Fibroblast of upper back skin (primary cell): ENCODE data around the gene ATF5.
"Not testable (repeated sequence)": the region's sequence is repeated elsewhere in the genome, so short reads cannot be mapped to it uniquely, and the experiment has no call there.

Experiments
- DNase-seq: peaks from one replicate; pipeline ENCODE4 v3.0.0-alpha.2; 2013

ATF5 gene

DNA sequence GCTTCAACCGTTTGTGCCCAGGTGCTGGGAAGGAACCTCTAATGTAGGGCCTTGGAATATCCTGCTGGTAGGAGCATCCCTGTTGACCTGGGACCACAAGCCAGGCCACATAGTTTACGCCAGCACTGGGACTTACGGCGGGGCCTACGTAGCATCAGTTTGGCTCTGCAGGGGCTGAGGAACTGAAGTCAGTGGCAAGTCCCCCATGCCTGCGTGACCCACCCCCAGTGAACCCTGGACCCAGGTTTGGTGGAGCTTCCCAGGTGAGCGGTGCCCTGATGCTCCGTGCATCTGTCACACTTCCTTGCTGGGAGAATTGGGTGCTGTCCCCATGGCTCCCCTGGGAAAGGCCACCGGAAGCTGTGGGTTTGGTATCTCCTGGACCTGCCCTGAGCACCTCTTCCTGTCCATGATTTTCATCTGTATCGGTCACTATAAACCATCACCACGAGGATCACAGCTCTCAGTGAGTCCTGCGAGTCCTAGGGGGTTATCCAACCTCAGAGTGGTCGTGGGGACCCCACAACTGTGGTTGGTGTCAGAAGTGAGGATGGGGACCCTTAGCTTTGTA, 22.0 kb downstream of the ATF5 start:
- DNase-seq = no peak

DNA sequence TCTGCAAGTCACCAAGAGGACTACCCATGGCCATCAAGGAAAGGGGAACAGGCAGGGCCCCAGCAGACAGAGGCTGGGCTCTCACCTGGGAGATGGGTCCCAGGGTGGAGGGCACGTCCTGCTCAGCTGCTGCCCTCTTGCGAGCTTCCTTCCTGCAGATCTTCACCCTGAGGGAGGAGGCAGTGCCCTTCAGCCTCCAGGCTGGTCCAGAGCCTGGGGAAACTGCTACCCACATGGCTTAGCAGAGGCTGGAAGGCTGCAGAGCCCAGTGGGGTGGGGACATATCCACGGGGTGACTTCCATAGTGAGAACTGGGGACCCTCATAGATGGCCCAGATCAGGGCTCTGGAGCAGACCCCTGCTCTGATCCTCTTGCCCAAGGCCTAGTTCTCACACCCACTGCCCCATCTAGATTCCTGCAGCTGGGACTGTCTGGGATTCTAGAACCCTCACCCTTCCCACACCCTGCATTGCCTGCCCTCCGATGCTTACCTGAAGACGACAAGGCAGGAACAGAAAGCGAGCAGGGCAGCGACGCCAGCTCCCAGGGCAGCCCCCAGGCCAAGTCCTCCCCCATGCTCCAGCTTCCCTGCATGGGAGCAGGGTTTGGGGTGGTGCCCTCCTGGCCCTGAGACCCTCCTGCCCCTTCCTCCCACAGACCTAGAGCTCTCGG, 22.9 kb downstream of the ATF5 start:
- no peak for DNase-seq

DNA sequence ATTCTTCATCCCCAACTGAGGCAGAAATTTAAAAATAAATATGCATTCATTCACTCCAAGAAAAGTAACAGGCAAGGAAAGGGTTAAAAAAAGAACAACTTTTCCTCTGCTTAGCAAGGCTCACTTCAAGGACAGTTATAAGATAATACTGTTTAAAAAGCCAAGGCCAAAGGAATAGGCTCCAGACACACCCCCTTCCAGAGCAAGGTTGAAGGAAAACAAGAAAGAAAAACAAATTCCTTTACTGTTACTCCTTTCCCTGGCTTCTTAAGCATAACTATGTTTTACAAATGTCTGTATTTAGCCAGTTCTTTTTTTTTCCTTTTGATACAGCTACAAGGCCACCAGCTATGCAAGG, 23.5 kb downstream of the ATF5 start:
- no peak for DNase-seq

DNA sequence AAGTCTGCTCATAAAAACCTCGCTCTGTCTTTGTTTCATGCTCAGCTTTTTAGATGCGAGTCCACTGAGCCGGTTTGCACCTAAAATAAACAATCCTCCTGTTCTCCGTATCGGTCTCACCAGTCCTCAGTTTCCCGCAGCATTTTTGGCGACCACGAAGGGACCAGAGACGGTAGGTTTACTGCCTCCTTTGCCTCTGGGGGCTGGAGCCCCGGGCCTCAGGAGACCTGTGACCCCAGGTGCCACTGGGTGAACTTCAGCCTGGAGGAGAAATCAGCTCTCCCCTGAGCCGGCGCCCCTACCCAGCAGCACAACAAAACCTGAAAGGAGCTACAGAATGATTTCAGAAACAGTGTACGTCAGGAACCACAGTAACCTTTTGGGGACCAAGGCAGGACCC, 23.9 kb downstream of the ATF5 start:
- DNase-seq = no peak

DNA sequence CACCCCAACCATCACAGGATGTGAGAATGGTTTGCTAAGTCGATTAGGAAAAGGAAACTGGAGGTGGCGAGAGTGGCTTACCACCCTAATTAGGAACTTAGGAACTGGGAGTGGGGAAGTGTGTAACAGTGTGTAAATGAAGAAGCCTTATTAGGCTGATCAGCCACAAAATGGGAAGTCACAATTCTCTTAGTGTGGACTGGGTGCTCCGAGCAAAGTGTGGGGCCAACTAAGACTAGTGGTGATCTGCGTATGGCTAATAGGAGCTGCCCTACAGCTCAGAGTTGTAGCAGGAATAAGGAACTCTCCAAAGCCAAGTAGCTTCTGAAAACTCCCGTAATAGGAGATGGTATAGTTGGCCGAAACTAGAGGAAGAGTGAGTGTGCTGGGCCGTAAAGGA, 24.4 kb downstream of the ATF5 start:
- DNase-seq = no peak

- peak; percentile 36 for DNase-seq
Measured at GRCh38 chr19:49954092-49954829, 25.3 kb downstream of the ATF5 start.

DNA sequence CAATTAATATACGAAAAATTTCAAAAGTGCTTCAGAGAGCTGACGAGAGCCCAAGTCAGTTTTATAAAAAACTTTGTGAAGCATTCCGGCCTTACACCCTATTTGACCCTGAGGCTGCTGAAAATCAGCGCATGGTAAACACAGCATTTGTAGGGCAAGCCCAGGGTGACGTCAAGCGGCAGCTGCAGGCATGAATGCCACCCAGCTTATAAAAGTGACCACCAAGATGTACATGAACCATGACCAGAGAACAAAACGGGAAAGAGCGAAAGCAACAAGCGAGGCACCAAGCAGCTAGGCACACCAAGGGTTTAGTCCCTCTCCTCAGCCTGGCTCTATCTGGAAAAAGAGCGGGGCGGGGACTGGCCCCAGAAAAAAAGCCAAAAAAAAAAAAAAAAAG, 25.9 kb downstream of the ATF5 start:
- DNase-seq = no peak

GRCh38 chr19:49956115-49956495, 27.1 kb downstream of the ATF5 start:
- DNase-seq = no peak

GRCh38 chr19:49957262-49957915, 28.4 kb downstream of the ATF5 start:
- no peak for DNase-seq

- DNase-seq = not testable (repeated sequence)
Measured at GRCh38 chr19:49958144-49958543, 29.1 kb downstream of the ATF5 start.

DNA sequence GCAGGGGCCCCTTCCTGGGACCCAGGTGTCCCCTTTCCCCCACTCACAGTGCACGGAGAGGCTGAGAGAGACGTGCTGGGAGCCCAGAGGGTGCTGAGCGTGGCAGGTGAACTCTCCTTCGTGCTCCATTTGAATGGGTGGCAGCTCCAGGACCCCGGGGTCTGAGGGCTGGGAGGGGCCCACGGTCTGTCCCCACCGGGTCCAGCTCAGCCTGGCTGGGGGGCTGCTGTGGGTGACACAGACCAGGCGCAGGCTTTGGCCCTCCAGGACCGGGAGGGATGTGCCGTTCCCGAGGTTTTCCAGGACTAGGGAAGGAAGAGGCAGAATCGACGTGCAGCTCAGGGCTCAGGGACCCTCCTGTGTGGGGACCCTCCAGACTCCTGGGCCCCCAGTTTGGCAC, 29.6 kb downstream of the ATF5 start:
- not testable (repeated sequence) for DNase-seq

DNA sequence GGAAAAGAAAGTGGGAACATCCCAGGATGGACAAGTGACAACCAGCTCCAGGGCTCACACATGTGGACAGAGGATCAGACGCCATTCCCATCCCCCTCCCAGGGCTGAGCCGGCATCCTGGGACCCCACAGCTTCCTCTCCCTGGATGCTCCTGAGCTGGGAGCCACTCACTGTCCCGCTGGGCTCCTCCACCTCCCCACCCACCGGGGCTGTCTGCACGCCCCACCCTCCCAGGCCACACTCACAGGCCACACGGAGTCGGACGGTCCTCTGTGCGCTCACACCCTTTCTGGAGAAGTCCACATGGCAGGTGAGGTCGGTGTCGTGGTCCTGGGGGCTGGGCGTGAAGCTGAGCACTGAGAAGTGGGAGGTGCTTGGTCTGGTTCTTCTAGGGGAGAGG, 30.9 kb downstream of the ATF5 start:
- DNase-seq = not testable (repeated sequence)

DNA sequence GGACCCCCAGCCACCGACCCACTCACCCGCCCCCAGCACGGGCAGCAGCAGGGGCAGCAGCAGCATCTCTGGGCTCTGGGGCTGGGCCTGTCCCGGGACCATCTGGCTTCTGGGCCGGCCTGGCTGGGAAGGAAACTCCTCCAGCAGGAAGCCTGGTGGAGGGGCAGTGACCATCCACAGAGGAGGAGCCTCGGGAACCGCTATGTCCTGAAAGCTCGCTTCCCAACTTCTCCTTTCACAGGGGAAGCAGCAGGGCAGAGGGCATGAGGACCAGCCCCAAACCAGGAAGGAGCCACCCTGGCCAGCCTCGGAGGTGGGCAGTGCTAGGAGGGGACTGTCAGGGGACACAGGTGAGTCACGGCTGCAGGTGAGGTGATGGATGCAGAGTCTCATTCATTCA, 32.0 kb downstream of the ATF5 start, which contains the start of gene SIGLEC11:
TSS of gene SIGLEC11 (minus strand) at position 193 of the 400 bp plus-strand sequence. CDS start at position 102, 91 bp downstream.
- DNase-seq = not testable (repeated sequence)

DNA sequence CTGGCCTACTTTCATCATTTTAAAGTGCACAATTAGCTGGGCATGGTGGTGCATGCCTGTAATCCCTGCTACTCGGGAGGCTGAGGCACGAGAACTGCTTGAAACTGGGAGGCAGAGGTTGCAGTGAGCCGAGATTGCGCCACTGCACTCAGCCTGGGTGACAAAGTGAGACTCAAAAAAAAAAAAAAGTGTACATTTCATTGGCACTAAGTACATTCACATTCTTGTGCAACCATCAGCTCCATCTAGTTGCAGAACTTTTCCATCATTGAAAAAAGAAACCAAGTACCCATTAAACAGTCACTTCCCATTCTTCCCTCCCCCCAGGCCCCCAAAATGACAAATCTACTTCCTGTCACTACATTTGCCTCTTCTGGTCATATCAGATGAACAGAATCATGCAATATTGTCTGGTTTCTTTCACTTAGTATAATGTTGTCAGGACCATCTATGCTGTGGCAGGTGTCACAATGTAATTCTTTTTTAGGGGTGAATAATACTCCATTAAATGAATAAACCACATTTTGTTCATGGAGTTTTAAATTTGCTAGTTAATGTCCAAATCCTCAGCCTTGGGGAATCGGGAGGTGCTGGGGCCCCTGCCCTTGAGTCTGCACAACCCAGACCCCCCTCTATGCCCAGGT, 39.4 kb downstream of the ATF5 start:
- no peak for DNase-seq

DNA sequence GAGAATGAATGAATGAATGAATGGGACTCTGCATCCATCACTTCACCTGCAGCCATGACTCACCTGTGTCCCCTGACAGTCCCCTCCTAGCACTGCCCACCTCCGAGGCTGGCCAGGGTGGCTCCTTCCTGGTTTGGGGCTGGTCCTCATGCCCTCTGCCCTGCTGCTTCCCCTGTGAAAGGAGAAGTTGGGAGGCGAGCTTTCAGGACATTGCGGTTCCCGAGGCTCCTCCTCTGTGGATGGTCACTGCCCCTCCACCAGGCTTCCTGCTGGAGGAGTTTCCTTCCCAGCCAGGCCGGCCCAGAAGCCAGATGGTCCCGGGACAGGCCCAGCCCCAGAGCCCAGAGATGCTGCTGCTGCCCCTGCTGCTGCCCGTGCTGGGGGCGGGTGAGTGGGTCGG, 40.4 kb downstream of the ATF5 start:
- not testable (repeated sequence) for DNase-seq

GRCh38 chr19:49971991-49972411, 43.0 kb downstream of the ATF5 start:
- DNase-seq = no peak

DNA sequence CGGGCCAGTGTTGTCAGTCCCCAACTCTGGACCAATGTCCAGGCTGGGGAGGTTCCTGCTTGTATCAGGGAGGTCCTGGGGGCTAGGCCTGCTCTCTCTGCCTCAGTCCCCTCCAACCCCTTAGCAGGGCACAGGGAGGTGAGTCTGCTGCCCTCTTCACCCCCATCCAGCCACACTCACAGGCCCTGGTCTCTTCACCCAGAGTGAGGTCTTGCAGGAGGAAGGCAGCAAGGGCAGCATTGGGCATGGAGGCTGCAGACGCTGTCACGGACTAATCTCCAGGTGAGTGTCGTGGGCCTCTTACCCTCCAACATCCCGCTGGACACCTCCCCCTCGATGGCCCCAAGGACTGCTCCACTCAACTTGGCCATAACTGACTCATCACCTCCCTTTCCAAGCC, 43.8 kb downstream of the ATF5 start:
- DNase-seq = no peak

DNA sequence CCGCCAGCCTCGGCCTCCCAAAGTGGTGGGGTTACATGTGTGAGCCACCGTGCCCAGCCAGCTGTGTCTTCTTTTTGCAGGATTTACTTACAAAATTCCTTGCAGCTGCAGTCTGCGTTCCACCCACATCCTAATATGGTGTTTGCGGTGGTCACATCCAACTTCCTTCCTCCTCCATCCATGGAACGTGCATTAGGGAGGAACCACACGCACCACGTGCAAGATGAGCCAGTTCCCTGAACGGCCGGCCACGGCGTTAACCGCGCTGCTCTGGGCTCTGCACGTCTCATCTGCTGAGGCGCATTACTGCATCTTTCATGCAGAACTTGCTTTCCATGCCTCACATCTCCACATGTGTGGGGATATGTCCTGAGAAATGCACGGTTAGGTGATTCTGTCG, 45.0 kb downstream of the ATF5 start:
- no peak for DNase-seq

DNA sequence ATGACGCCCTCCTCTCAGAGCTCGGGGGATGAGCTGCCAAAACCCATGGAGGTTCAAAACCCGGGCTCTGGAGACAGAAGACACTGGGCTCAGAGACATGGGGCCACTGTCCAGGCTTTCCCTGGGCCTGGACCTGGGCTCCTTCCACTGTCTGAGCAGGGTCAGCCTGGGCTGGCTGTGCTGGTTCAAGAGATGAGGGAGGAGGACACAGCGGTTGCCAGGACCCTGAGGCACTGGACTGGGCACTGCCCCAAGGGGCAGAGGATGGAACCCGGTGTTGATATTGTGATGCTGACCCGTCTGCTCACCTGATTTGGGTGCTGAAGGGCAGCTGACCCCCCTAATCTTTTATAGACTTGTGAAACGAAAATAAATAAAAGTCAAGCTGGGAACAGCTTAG, 46.0 kb downstream of the ATF5 start:
- DNase-seq = no peak

GRCh38 chr19:49976496-49976895, 47.5 kb downstream of the ATF5 start:
- no peak for DNase-seq

DNA sequence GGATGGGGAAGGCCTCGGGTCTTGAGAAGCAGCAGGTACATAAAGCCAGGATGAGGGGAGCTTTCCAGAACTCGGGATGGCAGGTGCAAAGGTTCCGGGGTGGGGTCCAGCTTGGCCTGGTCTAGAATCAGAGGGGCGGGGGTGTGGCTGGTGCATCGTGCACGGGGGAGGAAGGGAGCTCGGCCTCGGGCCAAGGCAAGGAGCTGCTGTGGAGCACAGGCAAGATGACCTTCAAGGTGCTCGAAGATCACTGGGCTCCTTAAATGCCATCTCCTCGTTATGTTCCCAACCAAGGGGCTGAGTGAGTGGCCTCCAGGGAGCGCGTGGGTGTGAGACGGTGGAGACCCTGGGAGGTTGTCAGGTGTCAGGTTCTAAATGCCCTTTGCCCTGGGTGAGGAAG, 48.1 kb downstream of the ATF5 start:
- no peak for DNase-seq

DNA sequence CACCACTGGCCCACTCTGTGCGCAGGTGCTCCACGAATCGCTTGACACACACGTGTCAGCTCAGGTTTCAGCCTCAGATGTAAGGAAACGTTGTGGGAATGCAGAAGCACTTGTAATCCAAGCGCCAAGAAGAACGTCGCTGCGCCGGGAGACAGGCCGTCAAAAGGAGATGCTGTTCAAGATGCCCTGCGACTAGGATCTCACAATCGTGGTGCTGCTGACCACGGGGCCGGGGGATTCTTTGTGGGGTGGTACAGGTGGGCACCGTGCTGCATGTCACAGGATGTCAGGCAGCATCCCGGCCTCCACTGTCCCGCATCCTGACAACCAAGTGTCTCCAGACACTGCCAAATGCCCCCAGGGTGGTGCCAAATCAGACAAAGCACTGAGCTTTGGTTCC, 48.9 kb downstream of the ATF5 start:
- no peak for DNase-seq

DNA sequence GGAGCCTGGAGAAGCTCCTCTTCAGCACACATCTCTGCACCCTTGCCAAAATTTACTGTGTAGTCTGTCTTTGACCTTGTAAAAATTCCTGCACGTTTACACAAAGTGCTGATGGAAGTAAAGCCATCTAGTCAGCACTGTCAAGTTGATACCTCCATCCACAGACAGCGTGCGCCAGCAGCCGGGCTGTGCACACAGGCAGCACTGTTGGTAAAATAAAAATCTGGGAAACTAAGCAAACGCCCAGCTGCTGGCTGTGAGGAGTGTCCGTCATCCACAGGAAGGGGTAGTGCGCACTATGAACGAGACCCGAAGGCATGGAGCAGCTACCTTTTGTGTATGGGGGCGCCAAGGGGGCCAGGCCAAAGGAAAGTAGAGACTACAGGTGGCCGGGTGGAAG, 49.3 kb downstream of the ATF5 start:
- DNase-seq = no peak
